ENCODE data around the gene VCAN.

- TF ChIP-seq POLR2A (IDR thresholded peaks at IDR 0.05) (no peak), CTCF (IDR thresholded peaks at IDR 0.05) (no peak)
These were observed 23.1 kb downstream of the VCAN start for GRCh38 chr5:83494666-83495065.

Data from Peyer's patch (tissue), 4 donors.